ENCODE data around the gene ATP8B4.

DNA sequence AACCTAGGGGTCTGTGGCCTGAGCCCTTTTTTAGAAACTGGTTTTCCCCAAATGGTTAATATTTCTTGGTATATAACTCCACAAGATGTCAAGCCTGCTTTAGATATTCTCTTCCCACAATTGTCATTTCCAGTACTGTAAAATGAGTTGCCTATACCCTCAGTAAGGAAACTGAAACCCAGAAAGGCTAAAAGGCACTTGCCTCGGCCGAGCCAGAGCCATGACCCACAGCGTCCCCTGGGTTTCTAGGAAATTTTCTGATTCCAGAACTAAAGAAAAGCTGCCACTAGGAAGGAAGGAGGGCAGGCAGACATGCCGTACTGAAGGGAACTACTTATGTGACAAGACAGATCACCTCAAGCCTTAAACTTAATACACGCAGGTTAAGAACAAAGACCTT, 59.1 kb downstream of the ATP8B4 start:
- TF ChIP-seq, protein P1, sequence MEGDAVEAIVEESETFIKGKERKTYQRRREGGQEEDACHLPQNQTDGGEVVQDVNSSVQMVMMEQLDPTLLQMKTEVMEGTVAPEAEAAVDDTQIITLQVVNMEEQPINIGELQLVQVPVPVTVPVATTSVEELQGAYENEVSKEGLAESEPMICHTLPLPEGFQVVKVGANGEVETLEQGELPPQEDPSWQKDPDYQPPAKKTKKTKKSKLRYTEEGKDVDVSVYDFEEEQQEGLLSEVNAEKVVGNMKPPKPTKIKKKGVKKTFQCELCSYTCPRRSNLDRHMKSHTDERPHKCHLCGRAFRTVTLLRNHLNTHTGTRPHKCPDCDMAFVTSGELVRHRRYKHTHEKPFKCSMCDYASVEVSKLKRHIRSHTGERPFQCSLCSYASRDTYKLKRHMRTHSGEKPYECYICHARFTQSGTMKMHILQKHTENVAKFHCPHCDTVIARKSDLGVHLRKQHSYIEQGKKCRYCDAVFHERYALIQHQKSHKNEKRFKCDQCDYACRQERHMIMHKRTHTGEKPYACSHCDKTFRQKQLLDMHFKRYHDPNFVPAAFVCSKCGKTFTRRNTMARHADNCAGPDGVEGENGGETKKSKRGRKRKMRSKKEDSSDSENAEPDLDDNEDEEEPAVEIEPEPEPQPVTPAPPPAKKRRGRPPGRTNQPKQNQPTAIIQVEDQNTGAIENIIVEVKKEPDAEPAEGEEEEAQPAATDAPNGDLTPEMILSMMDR (IDR thresholded peaks at IDR 0.05 in 2 of 3, conservative IDR thresholded peaks at IDR 0.05 in 1 of 3; ENCODE audit: control insufficient read depth in 2 of 3, extremely low read depth in 1 of 3, insufficient read depth in 1 of 3, low read depth in 3 of 3, low read length in 3 of 3) = no peak
- TF ChIP-seq PAX8 (IDR thresholded peaks at IDR 0.05) (no peak), CHD4 (IDR thresholded peaks at IDR 0.05) (no peak), CEBPB (IDR thresholded peaks at IDR 0.05; ENCODE audit: borderline replicate concordance in 1 of 2, low read depth in 2 of 2, low read length in 2 of 2) (no peak), ZNF217 (IDR thresholded peaks at IDR 0.05) (no peak), TAF1 (IDR thresholded peaks at IDR 0.05; ENCODE audit: borderline replicate concordance, low read depth, low read length) (no peak), HDAC2 (IDR thresholded peaks at IDR 0.05) (no peak), ETV6 (conservative IDR thresholded peaks at IDR 0.05 in 1 of 2, IDR thresholded peaks at IDR 0.05 in 1 of 2; ENCODE audit: borderline replicate concordance in 1 of 2, low read depth in 1 of 2) (no peak), STAT1 (conservative IDR thresholded peaks at IDR 0.05) (no peak)

Data from GM12878 (cell line).